Esophagus muscularis mucosa (tissue), 3 donors: Measurements from ENCODE around the gene LCNL1.

Experiments
- CTCF ChIP-seq, 3 experiments: fragments of 200-600 bp in 2 of 3; fragments of 450-650 bp in 1 of 3; sonication (generic) in 2 of 3; IDR thresholded peaks; one replicate each; pipeline ENCODE4 v1.5.1; 2017 to 2019; ENCODE audit warnings: antibody characterized with exemption in 3 of 3, mild to moderate bottlenecking in 2 of 3, moderate library complexity in 1 of 3
- EP300 ChIP-seq: sonication (generic); formaldehyde crosslinking; IDR thresholded peaks from one replicate; pipeline ENCODE4 v1.6.1; 2017; ENCODE audit warnings: antibody characterized with exemption

GRCh38 chr9:137011907-137012675 lies 29.3 kb downstream of the LCNL1 start:
- TF ChIP-seq EP300 (no peak), CTCF (IDR thresholded peaks at IDR 0.05) (no peak)
